GM12891 (cell line): ENCODE results near the gene C6orf136.
A peak's percentile ranks its signal among the peaks of the same experiment; 100 is the strongest.

Experiments
- POLR2A ChIP-seq: IDR thresholded peaks from 2 replicates; pipeline ENCODE4 v1.6.1; 2011; ENCODE audit warnings: low read depth, low read length, control low read depth
- POLR2AphosphoS5 ChIP-seq: IDR thresholded peaks from 2 replicates; pipeline ENCODE4 v1.6.1; 2011; ENCODE audit warnings: low read depth, low read length, control low read depth
- POU2F2 ChIP-seq: IDR thresholded peaks from 2 replicates; pipeline ENCODE4 v1.6.1; 2011; ENCODE audit warnings: low read depth, mild to moderate bottlenecking, control low read depth, low read length, moderate library complexity
- TAF1 ChIP-seq: IDR thresholded peaks from 2 replicates; pipeline ENCODE4 v1.6.1; 2011; ENCODE audit warnings: low read depth, low read length, control low read depth

GRCh38 chr6:30672445-30673253 is 25.7 kb downstream of the C6orf136 start, which contains the start of gene DHX16:
- TF ChIP-seq POLR2A (peak; percentile 75), TAF1 (no peak; the same call in 1 of the 2 replicates), POU2F2 (peak; percentile 67), POLR2AphosphoS5 (peak; percentile 63; the same call in 1 of the 2 replicates)
